SK-N-MC (cell line): Measurements from ENCODE around the gene KLRK1.
"Not testable (repeated sequence)": the region's sequence is repeated elsewhere in the genome, so short reads cannot be mapped to it uniquely, and the experiment has no call there.

Source experiments
- EZH2 ChIP-seq: fragments of 200-600 bp; sonication (generic); IDR thresholded peaks from one replicate; pipeline ENCODE4 v1.6.1; 2017; ENCODE audit warnings: antibody characterized with exemption
- POLR2AphosphoS5 ChIP-seq: IDR thresholded peaks from 2 replicates; pipeline ENCODE4 v1.6.1; 2012; ENCODE audit warnings: mild to moderate bottlenecking, low read depth, low read length, borderline replicate concordance

- not testable (repeated sequence) for TF ChIP-seq POLR2AphosphoS5, EZH2
These were observed 46.0 kb upstream of the KLRK1 start, which contains the start of gene KLRC2 for GRCh38 chr12:10435816-10436215.
